ENCODE results near the gene QRICH1. TPM values are rescaled to one million over a fixed set of nuclear protein-coding genes. Genes with fewer than 3 reads are reported as not detected.

QRICH1 gene
- total and polyA plus RNA-seq, 2 of the 13 experiments (the other 11 are each of a cell fraction or from before 2014, with no cell fraction given): 52.6 to 102 TPM

DNA sequence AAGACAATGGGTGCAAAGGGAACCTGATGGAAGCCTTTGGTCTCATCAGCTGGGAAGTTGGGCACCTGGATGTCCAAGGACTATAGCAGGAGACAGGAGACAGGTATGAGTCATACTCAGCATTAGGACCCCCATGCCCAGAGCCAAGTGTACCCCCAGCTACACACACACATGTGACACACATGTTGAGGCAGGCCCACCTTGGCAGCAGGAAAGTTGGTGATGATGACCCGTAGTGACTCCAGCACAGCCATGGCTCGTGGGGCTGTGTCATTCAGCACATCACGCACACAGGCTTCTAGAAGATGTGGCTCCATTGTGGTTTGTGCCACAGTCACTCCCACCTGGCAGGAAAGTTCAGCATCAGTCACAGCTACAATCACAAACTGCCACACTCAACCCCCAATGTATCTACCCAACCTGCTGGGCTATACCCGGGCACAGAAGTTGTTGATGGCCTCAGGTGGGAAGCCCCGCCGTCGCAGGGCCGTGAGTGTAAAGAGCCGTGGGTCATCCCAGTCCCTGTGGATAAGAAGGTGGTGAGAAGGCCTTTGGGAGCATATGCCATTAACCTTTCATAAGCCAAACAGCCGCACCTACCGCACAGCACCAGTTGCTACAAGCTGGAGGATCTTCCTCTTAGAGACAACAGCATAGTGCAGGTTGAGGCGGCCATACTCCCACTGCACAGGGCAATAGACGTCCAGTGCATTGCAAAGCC is 5.2 kb upstream of the QRICH1 start (continued):
- TF ChIP-seq, protein P1, sequence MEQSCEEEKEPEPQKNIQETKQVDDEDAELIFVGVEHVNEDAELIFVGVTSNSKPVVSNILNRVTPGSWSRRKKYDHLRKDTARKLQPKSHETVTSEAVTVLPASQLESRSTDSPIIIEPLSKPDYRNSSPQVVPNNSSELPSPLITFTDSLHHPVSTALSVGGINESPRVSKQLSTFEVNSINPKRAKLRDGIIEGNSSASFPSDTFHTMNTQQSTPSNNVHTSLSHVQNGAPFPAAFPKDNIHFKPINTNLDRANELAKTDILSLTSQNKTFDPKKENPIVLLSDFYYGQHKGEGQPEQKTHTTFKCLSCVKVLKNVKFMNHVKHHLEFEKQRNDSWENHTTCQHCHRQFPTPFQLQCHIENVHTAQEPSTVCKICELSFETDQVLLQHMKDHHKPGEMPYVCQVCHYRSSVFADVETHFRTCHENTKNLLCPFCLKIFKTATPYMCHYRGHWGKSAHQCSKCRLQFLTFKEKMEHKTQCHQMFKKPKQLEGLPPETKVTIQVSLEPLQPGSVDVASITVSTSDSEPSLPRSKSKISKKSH (CRISPR knock-in tag; IDR thresholded peaks at IDR 0.05; ENCODE audit: borderline replicate concordance): no peak
- TF ChIP-seq SP140L (CRISPR knock-in tag; IDR thresholded peaks at IDR 0.05; ENCODE audit: borderline replicate concordance) (no peak), ZNF253 (CRISPR knock-in tag; IDR thresholded peaks at IDR 0.05; ENCODE audit: borderline replicate concordance) (no peak), POLR2A (IDR thresholded peaks at IDR 0.05; ENCODE audit: insufficient read depth in 1 of 2, low read depth in 2 of 2, low read length in 2 of 2) (no peak)
- TF ChIP-seq, protein P2, sequence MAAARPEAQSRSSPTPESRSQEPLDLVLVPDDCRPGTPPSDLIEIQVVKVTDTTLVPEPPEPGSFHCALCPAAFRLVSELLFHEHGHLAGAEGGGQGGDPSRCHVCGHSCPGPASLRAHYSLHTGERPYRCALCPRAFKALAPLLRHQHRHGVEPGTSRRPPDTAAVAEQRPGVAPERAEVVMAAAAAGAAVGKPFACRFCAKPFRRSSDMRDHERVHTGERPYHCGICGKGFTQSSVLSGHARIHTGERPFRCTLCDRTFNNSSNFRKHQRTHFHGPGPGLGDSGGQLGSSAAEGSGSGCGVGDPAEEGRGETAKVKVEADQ (CRISPR knock-in tag; IDR thresholded peaks at IDR 0.05; ENCODE audit: borderline replicate concordance): no peak

DNA sequence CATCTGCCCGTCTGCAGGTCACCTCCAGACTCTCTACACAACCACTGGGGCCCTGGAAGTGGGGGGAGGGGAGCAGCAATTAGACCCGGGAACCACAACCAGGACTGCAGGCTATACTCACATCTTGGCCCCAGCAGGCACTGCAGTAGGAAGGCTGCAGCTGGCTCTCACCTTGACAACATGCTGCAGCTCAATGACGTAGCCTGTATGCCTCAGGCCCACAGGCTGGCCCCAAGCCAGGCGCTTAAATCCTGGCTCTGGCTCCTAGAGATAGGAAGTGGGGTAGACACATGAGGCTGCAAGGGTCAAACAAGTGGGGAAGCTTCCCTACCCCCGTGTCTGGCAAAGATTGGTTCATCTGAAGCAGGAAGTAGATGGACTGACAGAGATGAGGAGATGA is 4.6 kb upstream of the QRICH1 start:
- ATAC-seq (no peak), FAIRE-seq (no peak), DNase-seq (ENCODE audit: low spot score) (no peak)
- Histone ChIP-seq H3K27me3 (ENCODE audit: control insufficient read depth in 1 of 2, insufficient read depth in 2 of 2, low read length in 2 of 2) (no peaks in the 10 kb centered on the region; a peak in 1 of 5 replicates), H2AFZ (ENCODE audit: low read length) (no peak overlapping the region), H3K4me2 (ENCODE audit: low read depth, low read length) (no peak overlapping the region), H3K9me3 (ENCODE audit: low read length) (no peaks in the 10 kb centered on the region), H3K4me3 (replicated peaks in 1 of 3; ENCODE audit: insufficient read depth in 1 of 3, low read depth in 2 of 3, low read length in 3 of 3) (no peak overlapping the region), H3K9ac (ENCODE audit: insufficient read depth, low read depth, low read length) (no peak overlapping the region), H3K36me3 (replicated peaks in 1 of 2; ENCODE audit: control insufficient read depth in 1 of 2, insufficient read depth in 2 of 2, low read length in 2 of 2) (peaks cover 29 to 58% of the 10 kb centered on the region in 2 experiments), H3K79me2 (ENCODE audit: insufficient read depth, low read length) (peaks cover 9% of the 10 kb centered on the region), H4K20me1 (ENCODE audit: insufficient read depth, low read length) (peaks cover under 1% of the 10 kb centered on the region; the same call in 1 of the 2 replicates), H3K4me1 (ENCODE audit: insufficient read depth, low read length) (peaks cover 16% of the 10 kb centered on the region), H3K27ac (ENCODE audit: extremely low read length, insufficient read depth, low read length) (no peak overlapping the region)
- CTCF ChIA-PET (ENCODE audit: low intra/inter-chr PET ratio, low total read pairs): no interaction called here
- WGBS (ENCODE audit: low lambda C conversion rate): 89% methylated on average over 5 of the region's 5 CpGs
- in situ Hi-C loops (cut with HindIII; ENCODE audit: extremely low pct_ligation_motif_present, low pct_unique_long_range_greater_than_20kb) (no loop called here), intact Hi-C loops (cut with micrococcal nuclease; ENCODE audit: unreplicated experiment) (no loop called here)
- POLR2A ChIA-PET: interaction anchor here (1.4 kb wide), 1 partner anchor 22 kb away, joined by 3 read pairs; the partner anchor contains the start of gene USP19
- no TSS peak for BruUV-seq (replicated peaks)
- TF ChIP-seq, protein P3, sequence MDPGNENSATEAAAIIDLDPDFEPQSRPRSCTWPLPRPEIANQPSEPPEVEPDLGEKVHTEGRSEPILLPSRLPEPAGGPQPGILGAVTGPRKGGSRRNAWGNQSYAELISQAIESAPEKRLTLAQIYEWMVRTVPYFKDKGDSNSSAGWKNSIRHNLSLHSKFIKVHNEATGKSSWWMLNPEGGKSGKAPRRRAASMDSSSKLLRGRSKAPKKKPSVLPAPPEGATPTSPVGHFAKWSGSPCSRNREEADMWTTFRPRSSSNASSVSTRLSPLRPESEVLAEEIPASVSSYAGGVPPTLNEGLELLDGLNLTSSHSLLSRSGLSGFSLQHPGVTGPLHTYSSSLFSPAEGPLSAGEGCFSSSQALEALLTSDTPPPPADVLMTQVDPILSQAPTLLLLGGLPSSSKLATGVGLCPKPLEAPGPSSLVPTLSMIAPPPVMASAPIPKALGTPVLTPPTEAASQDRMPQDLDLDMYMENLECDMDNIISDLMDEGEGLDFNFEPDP (CRISPR knock-in tag; conservative IDR thresholded peaks at IDR 0.05): no peak
- TF ChIP-seq TRIM24 (CRISPR knock-in tag; IDR thresholded peaks at IDR 0.05): no peak
- TF ChIP-seq CEBPG (CRISPR knock-in tag; IDR thresholded peaks at IDR 0.05): no peak
- TF ChIP-seq ZNF570 (CRISPR knock-in tag; IDR thresholded peaks at IDR 0.05; ENCODE audit: borderline replicate concordance): no peak
- TF ChIP-seq JUND (CRISPR knock-in tag; IDR thresholded peaks at IDR 0.05): no peak
- TF ChIP-seq, protein P4, sequence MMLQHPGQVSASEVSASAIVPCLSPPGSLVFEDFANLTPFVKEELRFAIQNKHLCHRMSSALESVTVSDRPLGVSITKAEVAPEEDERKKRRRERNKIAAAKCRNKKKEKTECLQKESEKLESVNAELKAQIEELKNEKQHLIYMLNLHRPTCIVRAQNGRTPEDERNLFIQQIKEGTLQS (CRISPR knock-in tag; IDR thresholded peaks at IDR 0.05): no peak
- TF ChIP-seq, protein P1 (CRISPR knock-in tag; IDR thresholded peaks at IDR 0.05; ENCODE audit: borderline replicate concordance): no peak
- TF ChIP-seq KAT2B (IDR thresholded peaks at IDR 0.05; ENCODE audit: borderline replicate concordance, low read depth, low read length): no peak
- TF ChIP-seq, protein P5, sequence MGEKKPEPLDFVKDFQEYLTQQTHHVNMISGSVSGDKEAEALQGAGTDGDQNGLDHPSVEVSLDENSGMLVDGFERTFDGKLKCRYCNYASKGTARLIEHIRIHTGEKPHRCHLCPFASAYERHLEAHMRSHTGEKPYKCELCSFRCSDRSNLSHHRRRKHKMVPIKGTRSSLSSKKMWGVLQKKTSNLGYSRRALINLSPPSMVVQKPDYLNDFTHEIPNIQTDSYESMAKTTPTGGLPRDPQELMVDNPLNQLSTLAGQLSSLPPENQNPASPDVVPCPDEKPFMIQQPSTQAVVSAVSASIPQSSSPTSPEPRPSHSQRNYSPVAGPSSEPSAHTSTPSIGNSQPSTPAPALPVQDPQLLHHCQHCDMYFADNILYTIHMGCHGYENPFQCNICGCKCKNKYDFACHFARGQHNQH (CRISPR knock-in tag; IDR thresholded peaks at IDR 0.05): no peak

All from HepG2 (cell line).